Chondrocyte (in vitro differentiated cells): ENCODE data around the gene COPS7B. TPM values are rescaled to one million over a fixed set of nuclear protein-coding genes. Genes with fewer than 3 reads are reported as not detected.
A peak's percentile ranks its signal among the peaks of the same experiment; 100 is the strongest.

Experiments
- DNase-seq: peaks from one replicate; pipeline ENCODE4 v3.0.0; 2021; ENCODE audit warnings: mixed read lengths, low spot score
- H3K27ac Mint-ChIP-seq: one replicate; pipeline ENCODE4 v1.8.0; 2021; ENCODE audit warnings: mild to moderate bottlenecking, moderate library complexity, mixed read lengths; ENCODE audit not compliant: unreplicated experiment
- H3K27me3 Mint-ChIP-seq: 2 replicates; pipeline ENCODE4 v1.8.0; 2021; ENCODE audit warnings: low read depth, mixed read lengths
- H3K36me3 Mint-ChIP-seq: 2 replicates; pipeline ENCODE4 v1.8.0; 2021; ENCODE audit warnings: low read depth, mixed read lengths
- H3K4me1 Mint-ChIP-seq: 2 replicates; pipeline ENCODE4 v1.8.0; 2021; ENCODE audit warnings: low read depth, mild to moderate bottlenecking, mixed read lengths
- H3K4me3 Mint-ChIP-seq: one replicate; pipeline ENCODE4 v1.8.0; 2021; ENCODE audit warnings: mild to moderate bottlenecking, moderate library complexity, mixed read lengths; ENCODE audit not compliant: unreplicated experiment
- H3K9me3 Mint-ChIP-seq: 2 replicates; pipeline ENCODE4 v1.8.0; 2021; ENCODE audit warnings: low read depth, mixed read lengths
- total RNA-seq: library from RNA; stranded (reverse); gene quantifications from 3 replicates; pipeline ENCODE4 v1.2.1, GENCODE V29; 2021
- TF ChIP-seq, protein P1 (sequence below): fragments of 200-600 bp; sonication (generic); IDR thresholded peaks from 2 replicates; pipeline ENCODE4 v1.5.0; 2021; ENCODE audit warnings: antibody characterized with exemption, mild to moderate bottlenecking, moderate library complexity

Gene COPS7B
- total RNA-seq, 1 donor from 2014 or later: 29.4 TPM

GRCh38 chr2:231794383-231794782 lies 8.1 kb downstream of the COPS7B start:
- no peak for DNase-seq
- TF ChIP-seq, protein P1, sequence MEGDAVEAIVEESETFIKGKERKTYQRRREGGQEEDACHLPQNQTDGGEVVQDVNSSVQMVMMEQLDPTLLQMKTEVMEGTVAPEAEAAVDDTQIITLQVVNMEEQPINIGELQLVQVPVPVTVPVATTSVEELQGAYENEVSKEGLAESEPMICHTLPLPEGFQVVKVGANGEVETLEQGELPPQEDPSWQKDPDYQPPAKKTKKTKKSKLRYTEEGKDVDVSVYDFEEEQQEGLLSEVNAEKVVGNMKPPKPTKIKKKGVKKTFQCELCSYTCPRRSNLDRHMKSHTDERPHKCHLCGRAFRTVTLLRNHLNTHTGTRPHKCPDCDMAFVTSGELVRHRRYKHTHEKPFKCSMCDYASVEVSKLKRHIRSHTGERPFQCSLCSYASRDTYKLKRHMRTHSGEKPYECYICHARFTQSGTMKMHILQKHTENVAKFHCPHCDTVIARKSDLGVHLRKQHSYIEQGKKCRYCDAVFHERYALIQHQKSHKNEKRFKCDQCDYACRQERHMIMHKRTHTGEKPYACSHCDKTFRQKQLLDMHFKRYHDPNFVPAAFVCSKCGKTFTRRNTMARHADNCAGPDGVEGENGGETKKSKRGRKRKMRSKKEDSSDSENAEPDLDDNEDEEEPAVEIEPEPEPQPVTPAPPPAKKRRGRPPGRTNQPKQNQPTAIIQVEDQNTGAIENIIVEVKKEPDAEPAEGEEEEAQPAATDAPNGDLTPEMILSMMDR: no peak
- H3K4me3 Mint-ChIP-seq: no peak overlapping the region
- H3K4me1 Mint-ChIP-seq: no peaks in the 10 kb centered on the region
- no peak overlapping the region for H3K27ac Mint-ChIP-seq
- no peaks in the 10 kb centered on the region for H3K27me3 Mint-ChIP-seq
- peaks cover 14% of the 10 kb centered on the region for H3K36me3 Mint-ChIP-seq
- H3K9me3 Mint-ChIP-seq: no peaks in the 10 kb centered on the region

DNA sequence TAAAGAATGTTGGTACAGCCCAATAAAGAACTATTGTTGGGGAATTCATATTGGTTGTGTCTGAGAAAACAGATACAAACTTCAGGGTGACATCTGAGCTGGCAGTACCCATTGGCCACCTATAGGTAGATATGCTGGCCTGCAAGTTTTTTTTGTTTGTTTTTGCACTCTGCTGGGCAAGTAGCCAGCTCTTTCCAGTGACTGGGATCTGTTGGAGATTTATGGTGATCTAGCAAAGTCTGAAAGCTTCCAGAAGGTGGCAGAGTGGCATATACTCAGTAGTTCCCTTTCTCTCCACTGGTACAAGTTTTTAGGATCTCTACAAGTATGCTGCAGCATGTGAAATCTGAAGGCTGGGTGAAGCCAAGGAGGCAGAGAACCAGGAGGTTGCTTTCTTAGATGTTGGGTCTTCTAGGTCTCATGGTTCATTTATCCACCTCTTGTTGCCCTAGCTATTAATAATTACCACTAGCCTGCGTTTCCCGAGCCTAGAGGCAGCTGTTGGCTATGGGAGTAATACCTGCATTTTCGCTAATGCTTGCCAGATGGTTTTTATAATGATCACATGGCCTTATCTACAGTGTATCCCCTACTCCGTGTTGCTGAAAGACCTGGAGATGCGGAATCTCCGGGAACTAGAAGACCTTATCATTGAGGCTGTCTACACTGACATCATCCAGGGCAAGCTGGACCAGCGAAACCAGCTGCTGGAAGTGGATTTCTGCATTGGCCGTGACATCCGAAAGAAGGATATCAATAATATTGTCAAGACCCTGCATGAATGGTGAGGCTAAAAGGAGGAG lies 9.5 kb downstream of the COPS7B start:
- H3K36me3 Mint-ChIP-seq: peaks cover 16% of the 10 kb centered on the region
- H3K27me3 Mint-ChIP-seq: no peaks in the 10 kb centered on the region
- no peak overlapping the region for H3K27ac Mint-ChIP-seq
- H3K4me1 Mint-ChIP-seq: no peaks in the 10 kb centered on the region
- no peaks in the 10 kb centered on the region for H3K9me3 Mint-ChIP-seq
- TF ChIP-seq, protein P1: peak; percentile 71
- DNase-seq: no peak
- no peak overlapping the region for H3K4me3 Mint-ChIP-seq

- Mint-ChIP-seq H3K36me3 (peaks cover 11% of the 10 kb centered on the region), H3K27me3 (no peaks in the 10 kb centered on the region), H3K4me1 (no peaks in the 10 kb centered on the region), H3K9me3 (no peaks in the 10 kb centered on the region), H3K4me3 (no peak overlapping the region), H3K27ac (no peak overlapping the region)
- TF ChIP-seq, protein P1: peak; percentile 82
- no peak for DNase-seq
These were observed 14.3 kb downstream of the COPS7B start for GRCh38 chr2:231800493-231801091.

- no peak for DNase-seq
- no peaks in the 10 kb centered on the region for H3K9me3 Mint-ChIP-seq
- peaks cover 4% of the 10 kb centered on the region for H3K4me1 Mint-ChIP-seq
- no peak overlapping the region for H3K4me3 Mint-ChIP-seq
- H3K27me3 Mint-ChIP-seq: no peaks in the 10 kb centered on the region
- TF ChIP-seq, protein P1: no peak
- H3K36me3 Mint-ChIP-seq: peaks cover 6% of the 10 kb centered on the region
- H3K27ac Mint-ChIP-seq: no peak overlapping the region
These were observed 17.4 kb downstream of the COPS7B start for GRCh38 chr2:231803501-231804138.

DNA sequence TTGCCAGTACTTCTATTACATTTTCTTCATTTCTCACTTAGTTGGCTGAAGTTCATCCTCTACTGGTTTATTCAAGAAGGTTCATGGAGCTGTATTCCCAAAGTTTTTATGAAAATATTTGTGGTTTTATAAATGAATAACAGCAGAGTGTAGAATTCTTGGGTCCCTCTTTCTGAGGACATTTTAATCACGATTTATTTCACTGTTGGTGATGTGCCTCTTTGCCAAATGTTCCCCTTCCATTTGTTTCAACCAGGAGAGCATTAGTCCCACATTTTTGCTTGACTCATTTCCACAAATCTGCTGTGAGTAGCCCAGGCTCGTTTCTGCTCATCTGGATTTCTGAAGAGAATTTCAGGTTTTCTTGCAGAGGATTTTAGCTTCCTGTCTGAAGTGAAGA lies 20.8 kb downstream of the COPS7B start:
- peaks cover 18% of the 10 kb centered on the region for H3K4me1 Mint-ChIP-seq
- peak overlapping the region; percentile 5 for H3K27ac Mint-ChIP-seq
- no peak for DNase-seq
- H3K9me3 Mint-ChIP-seq: no peaks in the 10 kb centered on the region
- TF ChIP-seq, protein P1: no peak
- no peak overlapping the region for H3K4me3 Mint-ChIP-seq
- H3K36me3 Mint-ChIP-seq: peaks cover 7% of the 10 kb centered on the region
- no peaks in the 10 kb centered on the region for H3K27me3 Mint-ChIP-seq
